HCT116 (cell line): ENCODE results near the gene CRMP1. TPM values are rescaled to one million over a fixed set of nuclear protein-coding genes. Genes with fewer than 3 reads are reported as not detected.

Source experiments
- ATAC-seq: fragments of 200-7000 bp; cut with Tn5 transposase; 2 replicates; pipeline ENCODE4 v1.9.1; 2020; ENCODE audit warnings: mild to moderate bottlenecking, moderate library complexity
- BruUV-seq: library from RNA; stranded (reverse); fragments of 400-500 nt; replicated peaks from 2 replicates; lab custom pipeline; 2021; lab: Mats Ljungman, UMichigan
- CTCF ChIA-PET: fragments of 300-600 bp; sonication (Branson Sonifier 250); formaldehyde crosslinking; loops from one replicate; lab custom pipeline; 2021; ENCODE audit warnings: antibody characterized with exemption; lab: Charles Lee
- POLR2A ChIA-PET: fragments of 300-600, 350-600 bp; sonication (Branson Sonifier 250); formaldehyde crosslinking; loops from one replicate; lab custom pipeline; 2021; ENCODE audit warnings: antibody characterized with exemption; lab: Charles Lee
- RAD21 ChIA-PET, 2 experiments: fragments of 300-600 bp; sonication (Branson Sonifier 250); formaldehyde crosslinking; loops; one replicate each; lab custom pipeline; 2023; ENCODE audit warnings: low total read pairs in 2 of 2; ENCODE audit not compliant: uncharacterized antibody in 2 of 2, unreplicated experiment in 2 of 2, low non-redundant PET in 1 of 2; lab: Charles Lee
- DNase-seq: peaks from one replicate; pipeline ENCODE4 v3.0.0-alpha.2; 2010; ENCODE audit warnings: low read depth, low spot score
- H2AFZ ChIP-seq: fragments of 200-600 bp; shearing (Covaris generic), sonication (generic); 2 replicates; pipeline ENCODE4 v1.6.1; 2017; ENCODE audit warnings: low read depth, mixed run types, mixed read lengths, antibody characterized with exemption, low read length; ENCODE audit not compliant: poor library complexity, severe bottlenecking
- H3K27ac ChIP-seq: 2 replicates; pipeline ENCODE4 v1.5.1; 2012; ENCODE audit warnings: low read depth, low read length
- H3K27me3 ChIP-seq: fragments of 200-600 bp; sonication (generic); 2 replicates; pipeline ENCODE4 v1.6.1; 2016; ENCODE audit warnings: mixed run types, low read length, mixed read lengths; ENCODE audit not compliant: insufficient read depth
- H3K36me3 ChIP-seq, 2 experiments: fragments of 200-500 bp in 1 of 2; fragments of 200-600 bp in 1 of 2; sonication (Bioruptor generic) in 1 of 2; sonication (generic) in 1 of 2; 2 replicates each; pipeline versions ENCODE4 v1.5.1 to v1.6.1; 2014 to 2016; ENCODE audit warnings: low read length in 2 of 2, inconsistent platforms in 1 of 2, mixed read lengths in 1 of 2, mixed run types in 1 of 2; ENCODE audit not compliant: insufficient read depth in 2 of 2, control insufficient read depth in 1 of 2
- H3K4me1 ChIP-seq, 2 experiments: fragments of 200-600 bp in 1 of 2; sonication (generic) in 1 of 2; 2 replicates each; pipeline versions ENCODE4 v1.5.1 to v1.6.1; 2012 to 2017; ENCODE audit warnings: low read length in 2 of 2, inconsistent platforms in 1 of 2, mild to moderate bottlenecking in 1 of 2, mixed read lengths in 1 of 2, mixed run types in 1 of 2, moderate library complexity in 1 of 2; ENCODE audit not compliant: insufficient read depth in 2 of 2, control insufficient read depth in 1 of 2
- H3K4me2 ChIP-seq: fragments of 200-600 bp; sonication (generic); 2 replicates; pipeline ENCODE4 v1.6.1; 2017; ENCODE audit warnings: mixed run types, low read length, mixed read lengths
- H3K4me3 ChIP-seq, 2 experiments: fragments of 200-600 bp in 1 of 2; sonication (generic) in 1 of 2; replicated peaks in 1 of 2; 2 replicates each; pipeline ENCODE4 v1.5.1; 2011 to 2016; ENCODE audit warnings: low read length in 2 of 2, control low read depth in 1 of 2, low read depth in 1 of 2, mild to moderate bottlenecking in 1 of 2, mixed read lengths in 1 of 2, mixed run types in 1 of 2
- H3K79me2 ChIP-seq: fragments of 200-600 bp; sonication (generic); 2 replicates; pipeline ENCODE4 v1.6.1; 2017; ENCODE audit warnings: mild to moderate bottlenecking, mixed run types, low read length, moderate library complexity, mixed read lengths; ENCODE audit not compliant: insufficient read depth
- H3K9ac ChIP-seq: fragments of 200-600 bp; sonication (generic); 2 replicates; pipeline ENCODE4 v1.6.1; 2016; ENCODE audit warnings: low read length, mixed read lengths
- H3K9me2 ChIP-seq: fragments of 200-600 bp; sonication (generic), shearing (Covaris generic); 2 replicates; pipeline ENCODE4 v1.6.1; 2017; ENCODE audit warnings: mixed run types, mild to moderate bottlenecking, moderate library complexity; ENCODE audit not compliant: insufficient read depth
- H3K9me3 ChIP-seq, 2 experiments: fragments of 200-500 bp in 1 of 2; fragments of 200-600 bp in 1 of 2; sonication (Bioruptor generic) in 1 of 2; sonication (generic) in 1 of 2; 2 replicates each; pipeline ENCODE4 v1.6.1; 2014 to 2017; ENCODE audit warnings: low read length in 2 of 2, mixed read lengths in 2 of 2, inconsistent platforms in 1 of 2, low read depth in 1 of 2, mild to moderate bottlenecking in 1 of 2, mixed run types in 1 of 2, moderate library complexity in 1 of 2; ENCODE audit not compliant: control insufficient read depth in 1 of 2, insufficient read depth in 1 of 2
- H4K20me1 ChIP-seq: fragments of 200-600 bp; sonication (generic), shearing (Covaris generic); 2 replicates; pipeline ENCODE4 v1.6.1; 2017; ENCODE audit warnings: mixed run types, mild to moderate bottlenecking, moderate library complexity; ENCODE audit not compliant: insufficient read depth
- ATF3 ChIP-seq: IDR thresholded peaks from 2 replicates; pipeline ENCODE4 v1.6.1; 2012
- CBX3 ChIP-seq: IDR thresholded peaks from 2 replicates; pipeline ENCODE4 v1.6.1; 2012; ENCODE audit warnings: low read depth
- CEBPB ChIP-seq: IDR thresholded peaks from 2 replicates; pipeline ENCODE4 v1.6.1; 2012; ENCODE audit warnings: low read depth
- CTCF ChIP-seq, 3 experiments: fragments of 200-600 bp in 1 of 3; sonication (generic) in 1 of 3; IDR thresholded peaks in 2 of 3; conservative IDR thresholded peaks in 1 of 3; 2 replicates each; pipeline ENCODE4 v1.5.1; 2012 to 2017; ENCODE audit warnings: low read depth in 2 of 3, low read length in 2 of 3, antibody characterized with exemption in 1 of 3, borderline replicate concordance in 1 of 3, control low read depth in 1 of 3, mild to moderate bottlenecking in 1 of 3, mixed read lengths in 1 of 3, mixed run types in 1 of 3, moderate library complexity in 1 of 3; ENCODE audit not compliant: insufficient read depth in 1 of 3
- ELF1 ChIP-seq: IDR thresholded peaks from 2 replicates; pipeline ENCODE4 v1.6.1; 2012; ENCODE audit warnings: low read depth, borderline replicate concordance
- EZH2 ChIP-seq: fragments of 200-600 bp; sonication (generic); IDR thresholded peaks from 2 replicates; pipeline ENCODE4 v1.6.1; 2017; ENCODE audit warnings: antibody characterized with exemption, mixed run types
- EZH2phosphoT487 ChIP-seq: fragments of 200-600 bp; IDR thresholded peaks from 2 replicates; pipeline ENCODE4 v1.6.1; 2018; ENCODE audit warnings: antibody characterized with exemption, borderline replicate concordance
- MAX ChIP-seq: IDR thresholded peaks from 2 replicates; pipeline ENCODE4 v1.6.1; 2012
- POLR2AphosphoS5 ChIP-seq: IDR thresholded peaks from 2 replicates; pipeline ENCODE4 v1.6.1; 2011; ENCODE audit warnings: mild to moderate bottlenecking, low read depth, low read length, moderate library complexity
- RAD21 ChIP-seq: IDR thresholded peaks from 2 replicates; pipeline ENCODE4 v1.6.1; 2012; ENCODE audit warnings: low read depth, mild to moderate bottlenecking
- REST ChIP-seq: IDR thresholded peaks from 2 replicates; pipeline ENCODE4 v1.6.1; 2012; ENCODE audit warnings: low read depth
- SIN3A ChIP-seq: IDR thresholded peaks from 2 replicates; pipeline ENCODE4 v1.6.1; 2012; ENCODE audit warnings: low read depth
- YY1 ChIP-seq: IDR thresholded peaks from 2 replicates; pipeline ENCODE4 v1.6.1; 2011; ENCODE audit warnings: low read length, low read depth, moderate library complexity, mild to moderate bottlenecking; ENCODE audit not compliant: insufficient replicate concordance; ENCODE audit errors: extremely low read depth
- ZBTB33 ChIP-seq: IDR thresholded peaks from 2 replicates; pipeline ENCODE4 v1.6.1; 2011; ENCODE audit warnings: mild to moderate bottlenecking, low read length, moderate library complexity; ENCODE audit not compliant: insufficient replicate concordance; ENCODE audit errors: extremely low read depth
- ZFX ChIP-seq: fragments of 450-650 bp; IDR thresholded peaks from 2 replicates; pipeline ENCODE4 v1.6.1; 2017
- ZNF274 ChIP-seq: fragments of 200-500 bp; sonication (Bioruptor generic); IDR thresholded peaks from 2 replicates; pipeline ENCODE4 v1.6.1; 2014; ENCODE audit warnings: mild to moderate bottlenecking, low read depth, low read length, inconsistent platforms
- intact Hi-C: fragments of 100-400 bp; cut with micrococcal nuclease; formaldehyde crosslinking; loops from 2 replicates; pipeline ENCODE4 v1.10.0; 2022
- total RNA-seq: library from RNA; stranded (reverse); gene quantifications from one replicate; pipeline ENCODE4 v1.2.1, GENCODE V29; 2021; ENCODE audit not compliant: unreplicated experiment

Gene CRMP1
- total RNA-seq, 1 experiment from 2014 or later = not detected

- H3K9me2 ChIP-seq = no peaks in the 10 kb centered on the region
- H3K4me1 ChIP-seq = no peaks in the 10 kb centered on the region
- ChIA-PET RAD21 (no interaction called here), POLR2A (no interaction called here), CTCF (no interaction called here)
- H3K36me3 ChIP-seq = no peaks in the 10 kb centered on the region
- H3K4me3 ChIP-seq = no peak overlapping the region
- intact Hi-C loops = no loop called here
- H4K20me1 ChIP-seq = no peaks in the 10 kb centered on the region
- H3K79me2 ChIP-seq = no peaks in the 10 kb centered on the region
- no peak overlapping the region for H3K9ac ChIP-seq
- DNase-seq (no peak), ATAC-seq (no peak)
- peaks cover 28% of the 10 kb centered on the region for H3K27me3 ChIP-seq
- H3K9me3 ChIP-seq = no peaks in the 10 kb centered on the region
- no peak overlapping the region for H2AFZ ChIP-seq
- no peak overlapping the region for H3K4me2 ChIP-seq
- no peak overlapping the region for H3K27ac ChIP-seq
- no peak for TF ChIP-seq SIN3A
- no peak for TF ChIP-seq ELF1
- TF ChIP-seq POLR2AphosphoS5 = no peak
- TF ChIP-seq EZH2 = no peak
- TF ChIP-seq MAX = no peak
- no peak for TF ChIP-seq ZBTB33
- no peak for TF ChIP-seq REST
- no peak for TF ChIP-seq CBX3
- TF ChIP-seq ATF3 = no peak
- no peak for TF ChIP-seq CEBPB
- no peak for TF ChIP-seq EZH2phosphoT487
- TF ChIP-seq CTCF (IDR thresholded peaks at IDR 0.05 in 2 of 3, conservative IDR thresholded peaks at IDR 0.05 in 1 of 3; ENCODE audit: borderline replicate concordance in 1 of 3, insufficient read depth in 1 of 3, low read depth in 2 of 3, low read length in 2 of 3) = no peak
- no peak for TF ChIP-seq ZFX
- TF ChIP-seq ZNF274 = no peak
- TF ChIP-seq YY1 = no peak
- no peak for TF ChIP-seq RAD21
- no TSS peak for BruUV-seq
These were observed 423 bp downstream of the CRMP1 start for GRCh38 chr4:5892323-5893003.
